Raji (cell line): ENCODE measurements around the gene GRB7.

ENCODE experiments used
- POLR2A ChIP-seq: IDR thresholded peaks from 2 replicates; pipeline ENCODE4 v1.6.1; 2011; ENCODE audit warnings: low read depth, low read length, control low read depth; ENCODE audit not compliant: insufficient read depth

GRB7 gene

GRCh38 chr17:39754161-39754957 is 16.6 kb downstream of the GRB7 start:
- peak; percentile 63 for TF ChIP-seq POLR2A

- TF ChIP-seq POLR2A, result no peak
Measured at GRCh38 chr17:39754958-39755553, 17.3 kb downstream of the GRB7 start.

DNA sequence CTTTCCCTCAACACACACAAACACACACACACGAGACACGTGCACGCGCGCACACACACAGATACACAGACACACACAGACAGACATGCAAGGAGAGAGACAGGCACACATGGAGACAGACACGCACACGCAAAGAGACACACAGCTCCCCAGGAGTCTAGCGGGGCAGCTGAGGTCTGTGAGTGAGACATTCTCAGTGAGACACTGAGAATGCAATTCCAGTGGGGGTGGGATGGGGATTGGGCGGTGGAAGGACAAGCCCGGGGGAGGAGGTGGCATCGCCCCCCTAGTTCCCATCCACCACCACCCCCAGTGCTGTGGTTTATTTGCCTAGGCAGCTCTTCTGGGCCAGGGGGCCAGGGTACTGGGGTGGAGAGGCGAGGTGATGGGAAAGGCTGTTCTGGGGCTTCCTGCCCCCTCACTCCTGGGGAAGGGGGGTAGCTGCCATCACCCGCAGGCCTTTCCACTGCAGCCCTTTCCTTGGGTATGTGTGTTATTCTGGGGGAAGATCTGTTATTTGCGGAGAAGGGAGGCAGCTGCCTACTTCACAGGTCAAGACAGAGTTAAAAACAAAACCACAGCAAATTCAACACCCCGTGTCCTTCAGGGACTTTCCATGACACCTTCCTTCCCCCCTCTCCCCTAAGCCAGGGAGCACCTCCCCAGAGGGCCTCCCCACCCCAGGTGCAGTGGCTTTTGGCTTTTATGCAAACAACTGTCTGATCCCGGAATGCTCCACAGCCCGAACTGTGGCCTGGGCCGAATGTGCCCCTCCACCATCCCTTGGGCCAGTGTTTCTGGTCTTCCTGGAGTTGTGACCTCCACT is 18.0 kb downstream of the GRB7 start:
- peak; percentile 63 for TF ChIP-seq POLR2A

GRCh38 chr17:39756380-39757079 is 18.8 kb downstream of the GRB7 start:
- TF ChIP-seq POLR2A, result peak; percentile 15; the same call in 1 of the 2 replicates

GRCh38 chr17:39757176-39757662 is 19.5 kb downstream of the GRB7 start:
- no peak for TF ChIP-seq POLR2A

DNA sequence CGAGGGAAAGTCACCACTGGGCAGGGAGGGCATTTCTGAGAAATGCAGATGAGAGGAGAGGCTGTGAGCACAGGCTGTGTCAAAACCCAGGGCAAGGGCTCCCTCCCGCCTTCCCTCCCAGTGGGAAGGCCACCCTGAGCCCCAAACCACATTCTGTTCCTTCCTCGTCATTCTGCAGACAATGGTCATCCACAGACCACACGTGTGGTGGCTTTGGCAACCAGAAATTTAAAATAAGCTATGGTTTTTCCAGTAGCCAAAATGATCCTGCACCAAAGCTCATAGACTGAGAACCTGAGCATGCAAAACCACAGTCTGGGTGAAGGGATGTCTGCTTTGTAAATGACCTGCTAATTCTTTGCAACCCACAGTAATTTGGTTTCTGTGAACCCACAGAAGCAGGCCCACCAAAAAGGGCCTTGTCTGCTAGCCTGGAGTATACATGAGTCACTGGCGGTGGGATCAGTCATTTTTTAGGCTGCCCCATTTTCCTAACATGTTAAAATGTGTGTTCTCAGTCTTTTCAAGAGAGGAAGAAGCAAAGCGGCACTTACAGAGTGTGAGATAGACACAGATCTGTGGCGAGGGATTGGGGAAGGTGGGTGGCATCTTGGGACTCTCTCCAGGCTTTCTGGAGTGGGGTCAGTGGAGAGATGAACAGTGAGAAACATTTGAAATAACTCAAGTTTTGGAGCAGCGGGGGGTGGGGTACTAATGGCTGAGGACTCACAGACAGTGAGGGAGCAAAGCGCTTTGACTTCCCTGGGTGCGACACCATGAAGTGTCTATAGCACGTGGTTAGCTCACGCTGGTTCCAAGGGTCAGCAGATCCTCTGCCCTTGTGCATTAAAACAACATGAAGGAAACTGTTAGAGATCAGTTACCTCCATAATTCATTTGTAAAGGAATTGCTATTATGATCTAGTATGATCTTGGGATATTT is 20.5 kb downstream of the GRB7 start:
- peak; percentile 41 for TF ChIP-seq POLR2A

GRCh38 chr17:39759204-39759603 is 21.5 kb downstream of the GRB7 start:
- TF ChIP-seq POLR2A, result peak; percentile 14; the same call in 1 of the 2 replicates

- no peak for TF ChIP-seq POLR2A
Measured at GRCh38 chr17:39761861-39762496, 24.2 kb downstream of the GRB7 start.

- no peak for TF ChIP-seq POLR2A
Measured at GRCh38 chr17:39763051-39763820, 25.5 kb downstream of the GRB7 start.

- no peak for TF ChIP-seq POLR2A
Measured at GRCh38 chr17:39765175-39765574, 27.4 kb downstream of the GRB7 start.

- TF ChIP-seq POLR2A, result no peak
Measured at GRCh38 chr17:39765766-39766165, 28.0 kb downstream of the GRB7 start.

DNA sequence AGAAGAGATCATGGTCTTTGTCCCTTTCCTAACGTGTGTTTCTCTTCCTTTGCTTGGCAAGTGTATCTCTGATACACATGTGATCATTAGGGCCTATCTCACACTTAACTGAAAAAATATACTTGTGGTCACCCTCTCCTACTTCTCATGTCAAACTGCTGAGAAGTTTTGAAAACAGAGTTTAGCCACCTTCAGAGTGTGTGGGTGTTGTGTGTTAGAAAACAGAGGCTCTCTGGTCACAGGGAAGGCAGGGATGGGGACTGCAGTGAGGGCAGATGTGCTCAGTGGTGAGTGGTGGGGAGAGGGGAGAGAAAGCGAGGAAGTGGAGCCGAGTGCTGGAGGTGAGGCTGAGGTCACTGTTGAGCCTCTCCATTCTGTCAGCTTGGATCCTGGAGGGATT is 29.4 kb downstream of the GRB7 start:
- no peak for TF ChIP-seq POLR2A

DNA sequence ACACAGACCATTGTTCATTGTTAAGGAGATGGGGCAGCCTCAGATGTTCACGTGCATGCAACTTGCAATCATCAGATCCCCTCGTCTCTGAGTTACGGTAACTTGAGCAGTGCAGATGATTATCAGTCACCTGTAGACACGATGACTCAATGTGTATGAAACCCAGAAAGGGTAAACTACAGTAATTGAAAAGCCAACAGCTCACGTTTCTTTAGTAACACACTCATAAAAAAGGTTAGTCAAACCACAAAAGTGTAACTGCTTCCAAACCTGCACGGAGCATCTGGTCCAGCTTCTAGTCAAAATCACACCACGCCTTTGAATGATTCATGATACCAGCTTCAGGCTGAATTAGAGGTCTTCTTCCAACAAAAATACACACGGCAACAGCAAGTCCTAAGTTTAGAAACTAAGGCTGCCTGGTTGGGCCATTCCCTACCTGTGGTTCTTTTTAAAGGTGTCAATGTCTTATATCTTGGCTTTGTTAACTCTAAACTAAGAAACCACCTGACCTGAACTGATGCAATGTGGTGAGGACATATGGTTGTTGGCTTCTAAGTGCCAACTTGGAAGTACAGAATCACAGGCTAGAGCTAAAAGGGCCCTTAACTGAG is 32.3 kb downstream of the GRB7 start:
- TF ChIP-seq POLR2A, result no peak; the same call in 1 of the 2 replicates

DNA sequence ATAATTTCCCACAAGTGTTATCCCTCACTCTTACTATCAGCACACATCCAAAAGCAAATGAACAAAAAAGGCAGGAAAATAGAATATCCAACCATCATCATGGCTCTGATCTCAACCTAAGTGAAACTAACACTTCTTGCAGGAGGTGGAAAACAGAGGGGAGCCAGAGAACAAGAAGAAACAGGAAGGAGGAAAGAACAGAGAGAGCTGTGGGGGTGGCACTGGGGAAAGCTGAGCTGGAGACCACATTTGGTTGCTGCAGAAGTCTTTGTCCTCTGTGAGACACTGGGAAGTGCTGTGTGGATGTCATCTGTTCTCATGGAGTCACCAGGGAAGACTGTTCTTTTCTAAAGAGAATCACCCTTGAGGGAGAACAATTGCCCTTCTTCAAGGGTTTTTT is 34.7 kb downstream of the GRB7 start:
- TF ChIP-seq POLR2A, result no peak
